GM19043 (cell line): Measurements from ENCODE around the gene PKD2.

Source experiments
- ATAC-seq: cut with Tn5 transposase; IDR thresholded peaks from one replicate; pipeline ENCODE4 v1.9.1; 2021; ENCODE audit warnings: low read depth; ENCODE audit not compliant: unreplicated experiment

Gene PKD2

GRCh38 chr4:88060431-88060830 lies 53.0 kb downstream of the PKD2 start:
- no peak for ATAC-seq

GRCh38 chr4:88062311-88062710 lies 54.9 kb downstream of the PKD2 start:
- ATAC-seq, result no peak

GRCh38 chr4:88062843-88063242 lies 55.4 kb downstream of the PKD2 start:
- no peak for ATAC-seq

- ATAC-seq, result no peak
These were observed 56.3 kb downstream of the PKD2 start for GRCh38 chr4:88063634-88064296.

- no peak for ATAC-seq
These were observed 57.0 kb downstream of the PKD2 start for GRCh38 chr4:88064410-88064809.

- no peak for ATAC-seq
These were observed 62.6 kb downstream of the PKD2 start for GRCh38 chr4:88070031-88070430.

GRCh38 chr4:88075336-88075735 lies 67.9 kb downstream of the PKD2 start:
- no peak for ATAC-seq

- ATAC-seq, result no peak
These were observed 70.6 kb downstream of the PKD2 start for GRCh38 chr4:88077911-88078524.

GRCh38 chr4:88078579-88078978 lies 71.1 kb downstream of the PKD2 start:
- no peak for ATAC-seq

- no peak for ATAC-seq
These were observed 73.2 kb downstream of the PKD2 start for GRCh38 chr4:88080626-88081025.

- ATAC-seq, result no peak
These were observed 79.6 kb downstream of the PKD2 start for GRCh38 chr4:88087004-88087403.

- no peak for ATAC-seq
These were observed 83.5 kb downstream of the PKD2 start for GRCh38 chr4:88090898-88091297.

GRCh38 chr4:88091378-88091777 lies 83.9 kb downstream of the PKD2 start:
- no peak for ATAC-seq

GRCh38 chr4:88093874-88094273 lies 86.4 kb downstream of the PKD2 start:
- ATAC-seq, result no peak

- no peak for ATAC-seq
These were observed 89.9 kb downstream of the PKD2 start for GRCh38 chr4:88097301-88097700.

- ATAC-seq, result no peak
These were observed 90.3 kb downstream of the PKD2 start for GRCh38 chr4:88097781-88098180.

- no peak for ATAC-seq
These were observed 91.7 kb downstream of the PKD2 start for GRCh38 chr4:88098993-88099752.

GRCh38 chr4:88101165-88101564 lies 93.7 kb downstream of the PKD2 start:
- ATAC-seq, result no peak

GRCh38 chr4:88102026-88102425 lies 94.6 kb downstream of the PKD2 start:
- no peak for ATAC-seq

GRCh38 chr4:88104902-88105610 lies 97.6 kb downstream of the PKD2 start:
- no peak for ATAC-seq

- ATAC-seq, result no peak
These were observed 98.8 kb downstream of the PKD2 start for GRCh38 chr4:88106205-88106604.
